Neuronal stem cell (in vitro differentiated cells): ENCODE measurements around the gene TAP2.

ENCODE experiments used
- DNase-seq: peaks from one replicate; pipeline ENCODE4 v3.0.0-alpha.2; 2013; ENCODE audit warnings: low spot score
- H2AFZ ChIP-seq: one replicate; pipeline ENCODE4 v1.6.1; 2013; ENCODE audit warnings: mild to moderate bottlenecking, low read length, inconsistent platforms
- H2AK5ac ChIP-seq: 2 replicates; pipeline ENCODE4 v1.6.1; 2013; ENCODE audit warnings: low read depth, mild to moderate bottlenecking, inconsistent platforms, low read length, moderate library complexity, mixed read lengths
- H2BK120ac ChIP-seq: 2 replicates; pipeline ENCODE4 v1.6.1; 2013; ENCODE audit warnings: low read depth, mild to moderate bottlenecking, inconsistent platforms, low read length, moderate library complexity, mixed read lengths
- H2BK12ac ChIP-seq: one replicate; pipeline ENCODE4 v1.6.1; 2013; ENCODE audit warnings: low read length, inconsistent platforms
- H2BK15ac ChIP-seq: 2 replicates; pipeline ENCODE4 v1.6.1; 2013; ENCODE audit warnings: mild to moderate bottlenecking, low read length, inconsistent platforms, mixed read lengths
- H2BK5ac ChIP-seq: one replicate; pipeline ENCODE4 v1.6.1; 2013; ENCODE audit warnings: inconsistent platforms, mild to moderate bottlenecking, low read length, moderate library complexity
- H3K14ac ChIP-seq: one replicate; pipeline ENCODE4 v1.6.1; 2013; ENCODE audit warnings: low read length, inconsistent platforms
- H3K18ac ChIP-seq: 2 replicates; pipeline ENCODE4 v1.6.1; 2013; ENCODE audit warnings: low read length, inconsistent platforms
- H3K23ac ChIP-seq: 2 replicates; pipeline ENCODE4 v1.6.1; 2013; ENCODE audit warnings: low read depth, mild to moderate bottlenecking, mixed read lengths, low read length, inconsistent platforms; ENCODE audit not compliant: poor library complexity
- H3K27ac ChIP-seq: replicated peaks from 3 replicates; pipeline ENCODE4 v1.5.1; 2013; ENCODE audit warnings: low read length, inconsistent platforms
- H3K27me3 ChIP-seq, 3 experiments: 2 replicates each; pipeline ENCODE4 v1.6.1; 2013; ENCODE audit warnings: low read length in 3 of 3, mild to moderate bottlenecking in 2 of 3, inconsistent platforms in 1 of 3, low read depth in 1 of 3, mixed read lengths in 1 of 3, moderate library complexity in 1 of 3; ENCODE audit not compliant: control insufficient read depth in 3 of 3, insufficient read depth in 3 of 3
- H3K36me3 ChIP-seq, 2 donors: replicated peaks in 1 of 2; 2 replicates each; pipeline ENCODE4 v1.6.1; 2013; ENCODE audit warnings: low read length in 2 of 2; ENCODE audit not compliant: control insufficient read depth in 2 of 2, insufficient read depth in 2 of 2
- H3K4ac ChIP-seq: 2 replicates; pipeline ENCODE4 v1.6.1; 2013; ENCODE audit warnings: inconsistent platforms, mild to moderate bottlenecking, low read length, moderate library complexity
- H3K4me1 ChIP-seq, 2 donors: 1 replicate in 1 of 2; 2 replicates in 1 of 2; pipeline ENCODE4 v1.6.1; 2013; ENCODE audit warnings: low read length in 2 of 2, low read depth in 1 of 2; ENCODE audit not compliant: control insufficient read depth in 2 of 2, insufficient read depth in 1 of 2
- H3K4me2 ChIP-seq: one replicate; pipeline ENCODE4 v1.6.1; 2013; ENCODE audit warnings: mild to moderate bottlenecking, low read length, inconsistent platforms; ENCODE audit not compliant: insufficient read depth, poor library complexity, severe bottlenecking
- H3K4me3 ChIP-seq, 2 donors: 2 replicates each; pipeline ENCODE4 v1.5.1; 2013; ENCODE audit warnings: low read length in 2 of 2, mild to moderate bottlenecking in 2 of 2, inconsistent platforms in 1 of 2, moderate library complexity in 1 of 2
- H3K79me1 ChIP-seq: one replicate; pipeline ENCODE4 v1.6.1; 2013; ENCODE audit warnings: low read depth, mild to moderate bottlenecking, inconsistent platforms, low read length, moderate library complexity
- H3K9ac ChIP-seq: one replicate; pipeline ENCODE4 v1.6.1; 2013; ENCODE audit warnings: mild to moderate bottlenecking, low read depth, low read length, inconsistent platforms; ENCODE audit not compliant: poor library complexity
- H3K9me3 ChIP-seq, 2 donors: replicated peaks in 1 of 2; 2 replicates each; pipeline versions ENCODE3 to v1.6.1; 2013; ENCODE audit warnings: low read length in 2 of 2, mild to moderate bottlenecking in 2 of 2, inconsistent platforms in 1 of 2, low read depth in 1 of 2, mixed read lengths in 1 of 2, moderate library complexity in 1 of 2; ENCODE audit not compliant: control insufficient read depth in 2 of 2, insufficient read depth in 1 of 2
- H4K8ac ChIP-seq: one replicate; pipeline ENCODE4 v1.6.1; 2013; ENCODE audit warnings: low read depth, mild to moderate bottlenecking, inconsistent platforms, low read length, moderate library complexity
- H4K91ac ChIP-seq: one replicate; pipeline ENCODE4 v1.6.1; 2013; ENCODE audit warnings: low read length, low read depth, mild to moderate bottlenecking, inconsistent platforms; ENCODE audit not compliant: poor library complexity
- WGBS, 2 donors: extraction: QIAGEN DNeasy Blood & Tissue Kit; methylation state at CpG; one replicate each; pipeline ENCODE4 v1.1.7; 2013; ENCODE audit warnings: missing lambda C conversion rate in 2 of 2, mixed read lengths in 1 of 2; ENCODE audit not compliant: insufficient read length in 2 of 2, insufficient replicate concordance in 1 of 2; ENCODE audit errors: extremely low coverage in 2 of 2; 5-methylcytosine and 5-hydroxymethylcytosine counted together

TAP2 gene

GRCh38 chr6:32867554-32868256 lies 29.2 kb upstream of the TAP2 start:
- H3K27me3 ChIP-seq, result peaks cover 0 to 47% (median 2%) of the 10 kb centered on the region in 3 experiments
- H3K79me1 ChIP-seq, result no peaks in the 10 kb centered on the region
- H3K27ac ChIP-seq, result no peak overlapping the region
- WGBS, 2 donors, result no CpG with 5 or more reads among the region's 8 CpGs
- H3K9ac ChIP-seq, result no peak overlapping the region
- no peak overlapping the region for H2BK5ac ChIP-seq
- no peak overlapping the region for H2AFZ ChIP-seq
- no peak overlapping the region for H2AK5ac ChIP-seq
- no peak overlapping the region for H2BK15ac ChIP-seq
- H3K23ac ChIP-seq, result no peak overlapping the region
- H3K9me3 ChIP-seq, result no peaks in the 10 kb centered on the region
- DNase-seq, result no peak
- no peak overlapping the region for H4K8ac ChIP-seq
- no peaks in the 10 kb centered on the region for H3K4me1 ChIP-seq
- no peak overlapping the region for H4K91ac ChIP-seq
- H2BK12ac ChIP-seq, result no peak overlapping the region
- no peak overlapping the region for H3K18ac ChIP-seq
- H3K36me3 ChIP-seq, result no peaks in the 10 kb centered on the region
- H3K4ac ChIP-seq, result no peak overlapping the region
- no peak overlapping the region for H2BK120ac ChIP-seq
- H3K4me2 ChIP-seq, result no peak overlapping the region
- no peak overlapping the region for H3K14ac ChIP-seq
- H3K4me3 ChIP-seq, result no peak overlapping the region

- no peaks in the 10 kb centered on the region for H3K36me3 ChIP-seq
- DNase-seq, result no peak
- no peak overlapping the region for H3K4me3 ChIP-seq
- H2BK15ac ChIP-seq, result no peak overlapping the region
- WGBS, 2 donors, result no CpG with 5 or more reads among the region's 3 CpGs
- no peaks in the 10 kb centered on the region for H3K79me1 ChIP-seq
- no peak overlapping the region for H2BK5ac ChIP-seq
- H3K14ac ChIP-seq, result no peak overlapping the region
- no peak overlapping the region for H3K18ac ChIP-seq
- H3K9me3 ChIP-seq, result no peaks in the 10 kb centered on the region
- no peaks in the 10 kb centered on the region for H3K4me1 ChIP-seq
- H2AFZ ChIP-seq, result no peak overlapping the region
- H3K23ac ChIP-seq, result no peak overlapping the region
- no peak overlapping the region for H4K8ac ChIP-seq
- H4K91ac ChIP-seq, result no peak overlapping the region
- no peak overlapping the region for H2AK5ac ChIP-seq
- no peak overlapping the region for H3K9ac ChIP-seq
- H2BK120ac ChIP-seq, result no peak overlapping the region
- no peak overlapping the region for H3K4ac ChIP-seq
- no peak overlapping the region for H3K4me2 ChIP-seq
- H3K27me3 ChIP-seq, result peaks cover 0 to 47% (median 2%) of the 10 kb centered on the region in 3 experiments
- H3K27ac ChIP-seq, result no peak overlapping the region
- H2BK12ac ChIP-seq, result no peak overlapping the region
These were observed 28.5 kb upstream of the TAP2 start for GRCh38 chr6:32867022-32867477.

- Histone ChIP-seq H4K91ac (no peak overlapping the region), H2AK5ac (no peak overlapping the region), H3K14ac (no peak overlapping the region), H3K4me1 (no peaks in the 10 kb centered on the region), H3K9me3 (no peaks in the 10 kb centered on the region), H2BK15ac (no peak overlapping the region), H3K4ac (no peak overlapping the region), H2AFZ (no peak overlapping the region), H3K36me3 (no peaks in the 10 kb centered on the region), H3K27me3 (peaks cover 0 to 50% (median 2%) of the 10 kb centered on the region in 3 experiments), H2BK5ac (no peak overlapping the region), H4K8ac (no peak overlapping the region), H3K18ac (no peak overlapping the region), H3K4me2 (no peak overlapping the region), H3K27ac (no peak overlapping the region), H3K9ac (no peak overlapping the region), H3K4me3 (no peak overlapping the region), H2BK12ac (no peak overlapping the region), H3K79me1 (no peaks in the 10 kb centered on the region), H3K23ac (no peak overlapping the region), H2BK120ac (no peak overlapping the region)
- DNase-seq, result no peak
- no CpG with 5 or more reads among the region's 10 CpGs for WGBS, 2 donors
These were observed 27.3 kb upstream of the TAP2 start for GRCh38 chr6:32865724-32866443.

- H3K79me1 ChIP-seq, result no peaks in the 10 kb centered on the region
- H3K4me1 ChIP-seq, result no peaks in the 10 kb centered on the region
- no peak overlapping the region for H3K18ac ChIP-seq
- H3K36me3 ChIP-seq, result no peaks in the 10 kb centered on the region
- no peak overlapping the region for H2AK5ac ChIP-seq
- no peak overlapping the region for H3K23ac ChIP-seq
- no peak overlapping the region for H2AFZ ChIP-seq
- H2BK120ac ChIP-seq, result no peak overlapping the region
- no peak overlapping the region for H3K27ac ChIP-seq
- H3K4ac ChIP-seq, result no peak overlapping the region
- no peak overlapping the region for H2BK12ac ChIP-seq
- H2BK5ac ChIP-seq, result no peak overlapping the region
- no peak overlapping the region for H2BK15ac ChIP-seq
- H3K27me3 ChIP-seq, result peaks cover 0 to 72% (median 0%) of the 10 kb centered on the region in 3 experiments
- DNase-seq, result no peak
- no CpG with 5 or more reads among the region's 3 CpGs for WGBS, 2 donors
- H4K91ac ChIP-seq, result no peak overlapping the region
- no peak overlapping the region for H3K4me3 ChIP-seq
- H3K4me2 ChIP-seq, result no peak overlapping the region
- no peaks in the 10 kb centered on the region for H3K9me3 ChIP-seq
- no peak overlapping the region for H4K8ac ChIP-seq
- H3K14ac ChIP-seq, result no peak overlapping the region
- H3K9ac ChIP-seq, result no peak overlapping the region
These were observed 24.2 kb upstream of the TAP2 start for GRCh38 chr6:32862725-32863124.
